Activated CD4-positive, alpha-beta T cell treated with anti-CD3 and anti-CD28 coated beads, Interleukin-2, amount 10 ng/mL, durations not matched to agents 7 days and 5 days (primary cell): ENCODE measurements around the gene SELENOV. TPM values are rescaled to one million over a fixed set of nuclear protein-coding genes. Genes with fewer than 3 reads are reported as not detected.

Source experiments
- CTCF ChIA-PET: fragments of 350-600 bp; sonication (Branson Sonifier 250); formaldehyde crosslinking; loops from one replicate; lab custom pipeline; 2021; ENCODE audit warnings: antibody characterized with exemption; lab: Charles Lee
- POLR2A ChIA-PET: fragments of 350-600 bp; sonication (Branson Sonifier 250); formaldehyde crosslinking; loops from one replicate; lab custom pipeline; 2021; ENCODE audit warnings: antibody characterized with exemption; lab: Charles Lee
- DNase-seq: peaks from one replicate; pipeline ENCODE4 v3.0.0-alpha.2; 2020
- H3K27ac Mint-ChIP-seq: one replicate; pipeline ENCODE4 v1.8.0; 2021; ENCODE audit warnings: mild to moderate bottlenecking, moderate library complexity, mixed read lengths
- H3K27me3 Mint-ChIP-seq: one replicate; pipeline ENCODE4 v1.8.0; 2021; ENCODE audit warnings: mixed read lengths
- H3K36me3 Mint-ChIP-seq: one replicate; pipeline ENCODE4 v1.8.0; 2021; ENCODE audit warnings: low read depth, mixed read lengths
- H3K4me1 Mint-ChIP-seq: one replicate; pipeline ENCODE4 v1.8.0; 2021; ENCODE audit warnings: mixed read lengths
- H3K4me3 Mint-ChIP-seq: one replicate; pipeline ENCODE4 v1.8.0; 2021; ENCODE audit warnings: mild to moderate bottlenecking, moderate library complexity, mixed read lengths
- H3K9me3 Mint-ChIP-seq: one replicate; pipeline ENCODE4 v1.8.0; 2021; ENCODE audit warnings: mixed read lengths
- total RNA-seq, 2 experiments: library from RNA; stranded (reverse); gene quantifications; one replicate each; pipeline ENCODE4 v1.2.3, GENCODE V29; 2021

The SELENOV gene
- total RNA-seq, 2 experiments from 2014 or later = not detected

DNA sequence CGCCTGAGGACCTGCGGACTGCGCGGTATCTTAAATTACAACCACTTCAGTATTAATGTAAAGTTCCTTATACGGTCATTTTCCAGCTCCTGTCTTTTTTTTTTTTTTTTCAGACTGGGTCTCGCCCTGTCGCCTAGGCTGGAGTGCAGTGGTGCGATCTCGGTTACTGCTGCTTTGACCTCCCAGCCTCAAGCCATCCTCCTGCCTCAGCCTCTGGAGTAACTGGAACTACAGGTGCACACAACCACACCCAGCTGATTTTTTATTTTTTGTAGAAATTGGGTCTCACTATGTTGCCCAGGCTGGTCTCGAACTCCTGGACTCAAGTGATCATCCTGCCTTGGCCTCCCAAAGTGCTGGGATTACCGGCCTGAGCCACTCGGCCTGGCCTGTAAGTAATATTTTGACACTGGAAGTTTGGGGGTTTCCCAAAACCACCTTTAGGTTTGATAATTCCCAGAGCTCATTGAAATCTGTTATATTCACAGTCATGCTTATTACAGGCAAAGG is 18.1 kb downstream of the SELENOV start:
- Mint-ChIP-seq H3K4me1 (peaks cover 35% of the 10 kb centered on the region), H3K9me3 (no peaks in the 10 kb centered on the region), H3K4me3 (peak overlapping the region; percentile 90), H3K27ac (peak overlapping the region; percentile 88), H3K27me3 (no peaks in the 10 kb centered on the region), H3K36me3 (peaks cover 10% of the 10 kb centered on the region)
- ChIA-PET CTCF (interaction anchor here (0.6 to 2.1 kb wide), 14 partner anchors 8 to 274 kb away, joined by 3 to 12 read pairs (median 4); no protein-coding TSS in a partner anchor), POLR2A (interaction anchor here (0.9 kb wide), 1 partner anchor 97 kb away, joined by 3 read pairs; the partner anchor contains the start of gene RPS16)
- DNase-seq = no peak

GRCh38 chr19:39533791-39534190 is 18.9 kb downstream of the SELENOV start:
- H3K36me3 Mint-ChIP-seq = peaks cover 10% of the 10 kb centered on the region
- DNase-seq = no peak
- no peak overlapping the region for H3K4me3 Mint-ChIP-seq
- no peak overlapping the region for H3K27ac Mint-ChIP-seq
- POLR2A ChIA-PET = interaction anchor here (0.6 to 0.9 kb wide), 3 partner anchors 53 to 199 kb away, joined by 3 to 8 read pairs (median 3); partner anchors contain the start of genes RPS16 and TIMM50
- CTCF ChIA-PET = interaction anchor here (0.6 to 2.1 kb wide), 7 partner anchors 8 to 143 kb away, joined by 3 to 12 read pairs (median 4); no protein-coding TSS in a partner anchor
- peaks cover 40% of the 10 kb centered on the region for H3K4me1 Mint-ChIP-seq
- no peaks in the 10 kb centered on the region for H3K27me3 Mint-ChIP-seq
- H3K9me3 Mint-ChIP-seq = no peaks in the 10 kb centered on the region

DNA sequence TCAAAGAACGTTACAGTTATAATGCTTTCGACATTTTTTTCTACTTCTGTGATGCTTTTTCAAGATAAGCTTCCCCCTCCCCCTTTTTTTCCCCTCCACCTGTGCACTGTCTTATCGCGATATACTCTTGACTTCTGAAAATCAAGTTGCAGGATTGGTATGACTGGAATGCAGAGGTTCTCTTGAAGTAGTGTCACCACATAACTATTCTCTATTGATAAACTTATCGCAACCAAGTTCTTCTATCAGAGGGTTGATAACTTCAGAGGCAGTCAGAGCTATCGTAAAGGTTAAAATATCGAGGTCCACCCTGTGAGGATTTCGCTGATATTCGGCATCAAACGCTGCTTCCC is 24.2 kb downstream of the SELENOV start:
- CTCF ChIA-PET = interaction anchor here (0.6 kb wide), 1 partner anchor 782 kb away, joined by 3 read pairs; no protein-coding TSS in a partner anchor
- DNase-seq = no peak
- no peaks in the 10 kb centered on the region for H3K9me3 Mint-ChIP-seq
- H3K4me3 Mint-ChIP-seq = peak overlapping the region; percentile 97
- H3K27ac Mint-ChIP-seq = peak overlapping the region; percentile 92
- peaks cover 10% of the 10 kb centered on the region for H3K36me3 Mint-ChIP-seq
- POLR2A ChIA-PET = interaction anchor here (1.2 kb wide), 1 partner anchor 104 kb away, joined by 4 read pairs; the partner anchor contains the start of gene RPS16
- peaks cover 58% of the 10 kb centered on the region for H3K4me1 Mint-ChIP-seq
- H3K27me3 Mint-ChIP-seq = no peaks in the 10 kb centered on the region

DNA sequence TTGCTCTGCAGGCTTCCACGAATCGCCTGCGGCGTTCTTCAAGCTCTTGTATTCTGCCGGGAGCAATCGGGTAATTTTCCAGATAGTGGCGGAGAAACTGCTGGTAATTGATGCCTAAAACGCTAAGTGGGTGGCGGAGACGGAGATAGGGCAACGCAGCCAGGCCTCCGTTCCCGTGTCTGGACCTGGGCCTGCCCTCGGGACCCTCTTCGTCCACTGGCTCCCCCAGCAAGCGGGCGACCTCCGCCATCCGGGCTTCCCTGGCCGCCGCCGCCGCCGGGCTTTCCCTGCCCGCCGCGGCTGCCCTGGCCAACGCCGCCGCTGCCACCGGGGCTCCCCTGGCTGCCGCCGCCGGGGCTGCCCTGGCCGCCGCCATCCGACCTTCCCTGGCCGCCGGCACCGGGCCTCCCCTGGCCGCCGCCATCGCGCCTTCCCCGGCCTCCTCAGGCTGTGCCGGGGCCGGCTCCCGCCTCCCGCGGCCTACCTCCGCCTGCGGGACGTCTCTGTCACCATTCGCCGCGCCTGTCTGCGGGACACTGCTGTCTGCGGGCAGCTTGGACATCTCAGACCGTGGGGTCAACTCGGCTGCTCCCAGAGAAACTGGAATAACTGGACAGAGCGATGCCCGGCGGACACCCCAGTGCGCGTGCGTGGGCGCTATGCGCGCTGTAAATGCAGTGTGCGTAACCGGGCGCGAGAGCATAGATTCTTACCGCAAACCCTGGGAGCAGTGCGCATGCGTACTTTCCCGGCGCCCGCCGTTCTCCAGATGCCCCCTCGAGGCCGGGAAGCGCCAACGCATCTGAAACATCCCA is 24.8 kb downstream of the SELENOV start, which contains the start of gene EID2:
Gene EID2, minus strand, starts transcription at position 644 of the 815 bp plus-strand sequence. Its CDS starts 82 bp downstream, at position 562.
- Mint-ChIP-seq H3K4me1 (peaks cover 64% of the 10 kb centered on the region), H3K9me3 (no peaks in the 10 kb centered on the region), H3K27me3 (no peaks in the 10 kb centered on the region), H3K27ac (peak within 1 kb of the TSS; percentile 94), H3K36me3 (peaks cover 10% of the 10 kb centered on the region), H3K4me3 (peak within 1 kb of the TSS; percentile 97)
- CTCF ChIA-PET = interaction anchor here (0.6 kb wide), 1 partner anchor 782 kb away, joined by 3 read pairs; no protein-coding TSS in a partner anchor
- peak; percentile 94 for DNase-seq
- POLR2A ChIA-PET = interaction anchor here (1.2 kb wide), 1 partner anchor 104 kb away, joined by 4 read pairs; the partner anchor contains the start of gene RPS16

- DNase-seq = no peak
- POLR2A ChIA-PET = no interaction called here
- Mint-ChIP-seq H3K4me3 (peak overlapping the region; percentile 97), H3K36me3 (peaks cover 10% of the 10 kb centered on the region), H3K27me3 (no peaks in the 10 kb centered on the region), H3K27ac (peak overlapping the region; percentile 94), H3K4me1 (peaks cover 67% of the 10 kb centered on the region), H3K9me3 (no peaks in the 10 kb centered on the region)
- CTCF ChIA-PET = no interaction called here
Observed at GRCh38 chr19:39540333-39540673, 25.4 kb downstream of the SELENOV start.

DNA sequence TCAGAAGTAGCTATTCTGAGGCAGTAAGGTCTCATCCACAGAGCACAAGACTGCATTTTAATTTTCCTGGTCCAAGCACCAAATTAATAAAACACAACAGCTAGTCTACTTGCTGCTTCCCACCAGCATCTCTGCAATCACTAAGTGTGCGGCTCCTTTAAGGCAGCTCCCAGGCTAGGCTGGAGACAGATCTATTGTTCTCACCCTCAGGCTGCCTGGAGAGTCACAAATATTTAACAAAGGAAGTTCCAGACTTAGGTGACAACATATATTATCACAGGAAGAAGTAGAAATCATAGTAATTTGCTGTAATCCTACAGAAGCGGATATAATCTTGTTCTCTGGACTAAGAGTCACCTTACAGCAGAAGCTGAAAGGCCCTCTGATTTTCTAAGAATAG is 27.3 kb downstream of the SELENOV start:
- peaks cover 2% of the 10 kb centered on the region for H3K9me3 Mint-ChIP-seq
- H3K27ac Mint-ChIP-seq = no peak overlapping the region
- peaks cover 73% of the 10 kb centered on the region for H3K4me1 Mint-ChIP-seq
- H3K27me3 Mint-ChIP-seq = no peaks in the 10 kb centered on the region
- ChIA-PET CTCF (interaction anchor here (1.0 to 1.3 kb wide), 2 partner anchors 9 kb away, joined by 4 to 6 read pairs; no protein-coding TSS in a partner anchor), POLR2A (no interaction called here)
- H3K4me3 Mint-ChIP-seq = no peak overlapping the region
- peaks cover 7% of the 10 kb centered on the region for H3K36me3 Mint-ChIP-seq
- no peak for DNase-seq

DNA sequence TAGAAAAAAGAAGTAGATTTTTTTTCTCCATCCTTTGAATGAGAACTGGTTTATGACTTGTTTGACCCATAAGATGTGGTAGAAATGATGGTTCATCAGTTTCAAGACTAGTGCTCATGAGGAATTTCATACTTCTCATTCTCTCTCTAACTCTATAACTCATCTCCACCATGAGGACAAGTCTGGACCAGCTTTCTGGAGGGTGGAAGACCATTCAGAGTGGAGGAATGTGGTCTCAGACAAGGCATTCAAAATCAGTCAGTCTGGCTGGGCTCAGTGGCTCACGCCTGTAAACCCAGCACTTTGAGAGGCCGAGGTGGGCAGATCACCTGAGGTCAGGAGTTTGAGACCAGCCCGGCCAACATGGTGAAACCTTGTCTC is 28.5 kb downstream of the SELENOV start:
- ChIA-PET POLR2A (no interaction called here), CTCF (interaction anchor here (0.7 to 1.2 kb wide), 2 partner anchors 12 to 180 kb away, joined by 3 to 8 read pairs; no protein-coding TSS in a partner anchor)
- peaks cover 2% of the 10 kb centered on the region for H3K9me3 Mint-ChIP-seq
- peaks cover 65% of the 10 kb centered on the region for H3K4me1 Mint-ChIP-seq
- no peaks in the 10 kb centered on the region for H3K27me3 Mint-ChIP-seq
- no peak overlapping the region for H3K27ac Mint-ChIP-seq
- peaks cover under 1% of the 10 kb centered on the region for H3K36me3 Mint-ChIP-seq
- no peak for DNase-seq
- no peak overlapping the region for H3K4me3 Mint-ChIP-seq

DNA sequence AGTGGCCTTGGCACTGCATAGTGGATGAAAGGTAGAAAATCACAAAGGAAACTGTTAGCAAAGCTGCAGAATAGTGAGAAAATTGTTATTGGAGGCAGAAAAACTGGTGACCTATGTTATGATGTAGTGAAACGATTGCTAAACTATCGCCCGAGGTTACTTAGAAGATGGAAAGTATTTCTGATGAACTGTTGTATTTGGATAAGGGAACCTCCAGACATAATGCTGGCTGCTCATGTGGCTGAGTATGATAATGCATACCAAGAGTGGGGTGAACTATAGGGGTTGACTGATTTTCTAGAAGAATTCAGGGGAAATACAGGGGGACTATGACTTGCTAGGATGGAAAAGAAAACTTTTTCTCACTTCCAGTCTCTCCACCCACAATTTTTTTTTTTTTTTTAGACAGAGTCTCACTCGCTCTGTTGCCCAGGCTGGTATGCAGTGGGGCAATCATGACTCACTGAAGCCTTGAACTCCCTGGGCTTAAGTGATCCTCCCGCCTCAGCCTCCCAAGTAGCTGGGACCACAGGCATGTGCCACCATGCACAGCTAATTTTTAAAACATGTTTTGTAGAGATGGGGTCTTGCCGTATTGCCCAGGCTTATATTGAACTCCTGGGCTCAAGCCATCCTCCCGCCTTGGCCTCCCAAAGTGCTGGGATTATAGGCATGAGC is 29.4 kb downstream of the SELENOV start:
- POLR2A ChIA-PET = no interaction called here

GRCh38 chr19:39544911-39545310 is 30.0 kb downstream of the SELENOV start:
- CTCF ChIA-PET = interaction anchor here (0.6 to 2.2 kb wide), 3 partner anchors 9 to 314 kb away, joined by 5 to 7 read pairs (median 5); no protein-coding TSS in a partner anchor

More for the DNA sequence above, 29.4 kb downstream of the SELENOV start:
- Mint-ChIP-seq H3K27me3 (no peaks in the 10 kb centered on the region), H3K9me3 (peaks cover 2% of the 10 kb centered on the region), H3K27ac (peak overlapping the region; percentile 60), H3K4me1 (peaks cover 58% of the 10 kb centered on the region), H3K4me3 (no peak overlapping the region), H3K36me3 (no peaks in the 10 kb centered on the region)
- CTCF ChIA-PET = interaction anchor here (0.6 to 2.2 kb wide), 6 partner anchors 8 to 748 kb away, joined by 3 to 7 read pairs (median 5); no protein-coding TSS in a partner anchor
- no peak for DNase-seq

GRCh38 chr19:39546599-39546998 is 31.7 kb downstream of the SELENOV start:
- POLR2A ChIA-PET = interaction anchor here (1.3 kb wide), 1 partner anchor 111 kb away, joined by 3 read pairs; the partner anchor contains the start of gene RPS16
- Mint-ChIP-seq H3K27ac (no peak overlapping the region), H3K27me3 (no peaks in the 10 kb centered on the region), H3K4me3 (no peak overlapping the region), H3K36me3 (no peaks in the 10 kb centered on the region), H3K4me1 (peaks cover 53% of the 10 kb centered on the region), H3K9me3 (peaks cover 2% of the 10 kb centered on the region)
- DNase-seq = no peak
- CTCF ChIA-PET = interaction anchor here (1.4 to 2.2 kb wide), 2 partner anchors 10 to 126 kb away, joined by 3 to 5 read pairs; no protein-coding TSS in a partner anchor

More at GRCh38 chr19:39544911-39545310, 30.0 kb downstream of the SELENOV start:
- no peaks in the 10 kb centered on the region for H3K27me3 Mint-ChIP-seq
- peak overlapping the region; percentile 60 for H3K27ac Mint-ChIP-seq
- no peak overlapping the region for H3K4me3 Mint-ChIP-seq
- peaks cover 2% of the 10 kb centered on the region for H3K9me3 Mint-ChIP-seq
- H3K36me3 Mint-ChIP-seq = no peaks in the 10 kb centered on the region
- no peak for DNase-seq
- POLR2A ChIA-PET = no interaction called here
- H3K4me1 Mint-ChIP-seq = peaks cover 59% of the 10 kb centered on the region

DNA sequence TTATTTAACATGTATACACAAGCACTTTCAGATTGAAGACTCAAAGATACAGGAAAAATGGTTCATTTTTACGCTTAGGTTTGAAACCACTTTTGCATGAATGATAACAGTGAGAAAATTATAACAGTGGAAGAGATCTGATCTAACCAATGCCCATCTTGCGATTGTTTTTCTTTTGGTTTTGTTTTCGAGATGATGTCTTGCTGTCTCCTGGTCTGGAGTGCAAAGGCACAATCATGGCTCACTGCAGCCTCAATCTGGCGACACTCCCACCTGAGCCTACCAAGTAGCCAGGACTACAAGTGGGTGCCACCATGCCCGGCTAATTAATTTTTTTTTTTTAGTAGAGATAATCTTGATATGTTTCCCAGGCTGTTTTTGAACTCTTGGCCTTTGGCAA is 35.3 kb downstream of the SELENOV start:
- H3K27me3 Mint-ChIP-seq = no peaks in the 10 kb centered on the region
- no peak overlapping the region for H3K4me3 Mint-ChIP-seq
- H3K4me1 Mint-ChIP-seq = peaks cover 45% of the 10 kb centered on the region
- POLR2A ChIA-PET = no interaction called here
- no peaks in the 10 kb centered on the region for H3K36me3 Mint-ChIP-seq
- DNase-seq = no peak
- peaks cover 2% of the 10 kb centered on the region for H3K9me3 Mint-ChIP-seq
- H3K27ac Mint-ChIP-seq = no peak overlapping the region
- CTCF ChIA-PET = interaction anchor here (1.3 to 1.8 kb wide), 3 partner anchors 9 to 122 kb away, joined by 3 to 7 read pairs (median 4); no protein-coding TSS in a partner anchor
